Astrocyte of the spinal cord (primary cell): ENCODE measurements around the gene CACNA1A.
"Not testable (repeated sequence)": the region's sequence is repeated elsewhere in the genome, so short reads cannot be mapped to it uniquely, and the experiment has no call there.

Source experiments
- DNase-seq: peaks from one replicate; pipeline ENCODE4 v3.0.0; 2011; ENCODE audit warnings: low read depth, low spot score
- H3K4me3 ChIP-seq: 2 replicates; pipeline ENCODE4 v1.5.1; 2011; ENCODE audit warnings: low read depth, mild to moderate bottlenecking, low read length, moderate library complexity
- in situ Hi-C: cut with HindIII; loops from 2 replicates; pipeline ENCODE4 v1.10.0; 2017; ENCODE audit warnings: low sequenced_read_pairs
- TF ChIP-seq, protein P1 (sequence below): IDR thresholded peaks from 2 replicates; pipeline ENCODE4 v1.5.1; 2012; ENCODE audit warnings: low read depth, mild to moderate bottlenecking, low read length, inconsistent platforms

Gene CACNA1A

DNA sequence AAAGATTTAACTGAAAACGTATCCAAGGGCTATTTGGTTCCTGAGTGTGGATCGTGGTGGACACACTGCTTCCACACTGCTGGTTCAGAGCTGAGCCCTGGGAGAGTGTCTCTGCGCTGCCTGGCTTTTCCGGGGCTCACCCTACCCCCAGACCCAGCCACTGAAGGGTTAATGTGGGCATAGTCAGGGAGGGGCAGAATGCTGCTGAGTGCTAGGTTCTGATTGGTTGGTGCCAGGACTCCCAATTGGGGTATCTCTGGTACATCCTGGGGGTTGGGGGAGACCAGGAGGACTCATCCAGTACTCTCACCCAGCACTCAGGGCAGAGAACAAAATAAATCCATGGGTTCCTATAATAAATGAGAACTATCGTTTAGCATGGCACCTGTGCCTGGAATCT is 142.3 kb downstream of the CACNA1A start:
- TF ChIP-seq, protein P1, sequence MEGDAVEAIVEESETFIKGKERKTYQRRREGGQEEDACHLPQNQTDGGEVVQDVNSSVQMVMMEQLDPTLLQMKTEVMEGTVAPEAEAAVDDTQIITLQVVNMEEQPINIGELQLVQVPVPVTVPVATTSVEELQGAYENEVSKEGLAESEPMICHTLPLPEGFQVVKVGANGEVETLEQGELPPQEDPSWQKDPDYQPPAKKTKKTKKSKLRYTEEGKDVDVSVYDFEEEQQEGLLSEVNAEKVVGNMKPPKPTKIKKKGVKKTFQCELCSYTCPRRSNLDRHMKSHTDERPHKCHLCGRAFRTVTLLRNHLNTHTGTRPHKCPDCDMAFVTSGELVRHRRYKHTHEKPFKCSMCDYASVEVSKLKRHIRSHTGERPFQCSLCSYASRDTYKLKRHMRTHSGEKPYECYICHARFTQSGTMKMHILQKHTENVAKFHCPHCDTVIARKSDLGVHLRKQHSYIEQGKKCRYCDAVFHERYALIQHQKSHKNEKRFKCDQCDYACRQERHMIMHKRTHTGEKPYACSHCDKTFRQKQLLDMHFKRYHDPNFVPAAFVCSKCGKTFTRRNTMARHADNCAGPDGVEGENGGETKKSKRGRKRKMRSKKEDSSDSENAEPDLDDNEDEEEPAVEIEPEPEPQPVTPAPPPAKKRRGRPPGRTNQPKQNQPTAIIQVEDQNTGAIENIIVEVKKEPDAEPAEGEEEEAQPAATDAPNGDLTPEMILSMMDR, result no peak
- H3K4me3 ChIP-seq, result no peak overlapping the region
- in situ Hi-C loops, result no loop called here
- no peak for DNase-seq

DNA sequence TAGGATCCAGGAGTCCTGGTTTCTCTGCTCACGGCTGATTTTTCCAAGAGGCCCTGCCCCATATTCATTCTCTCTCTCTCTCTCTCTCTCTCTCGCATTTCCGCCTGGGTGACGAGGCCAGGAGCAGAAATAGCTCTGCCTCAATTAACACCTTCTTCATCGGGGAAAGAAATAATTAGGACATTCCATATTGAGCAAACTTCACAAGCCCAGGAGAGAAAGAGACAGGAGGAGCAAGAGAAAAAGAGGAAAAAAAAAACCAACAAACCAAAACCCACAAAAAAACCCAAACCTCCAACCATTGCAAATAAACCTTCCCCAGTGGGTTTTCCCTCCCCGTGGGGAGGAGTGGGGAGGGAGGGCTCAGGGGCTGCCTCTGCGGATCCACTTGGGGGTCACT is 143.0 kb downstream of the CACNA1A start:
- in situ Hi-C loops, result no loop called here
- no peak overlapping the region for H3K4me3 ChIP-seq
- TF ChIP-seq, protein P1, result no peak
- DNase-seq, result no peak

DNA sequence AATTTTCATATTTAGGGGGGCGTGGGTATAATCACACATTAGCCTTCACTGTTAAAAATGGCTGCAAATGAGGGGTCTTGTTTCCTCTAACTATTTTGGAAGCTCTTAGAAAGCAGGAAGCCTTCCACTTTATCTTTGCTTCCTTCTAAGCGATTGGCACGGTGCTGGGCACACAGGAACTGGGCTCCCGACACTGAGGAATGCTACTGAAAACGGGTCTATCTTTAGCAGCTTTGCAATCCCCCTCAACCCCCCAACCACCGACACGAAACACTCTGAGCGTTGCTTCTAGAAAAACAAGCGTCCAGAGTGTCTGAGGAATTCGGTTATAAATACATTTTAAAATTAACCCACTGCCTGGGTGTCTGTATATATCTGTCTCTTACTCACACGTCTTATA is 143.6 kb downstream of the CACNA1A start:
- in situ Hi-C loops, result no loop called here

DNA sequence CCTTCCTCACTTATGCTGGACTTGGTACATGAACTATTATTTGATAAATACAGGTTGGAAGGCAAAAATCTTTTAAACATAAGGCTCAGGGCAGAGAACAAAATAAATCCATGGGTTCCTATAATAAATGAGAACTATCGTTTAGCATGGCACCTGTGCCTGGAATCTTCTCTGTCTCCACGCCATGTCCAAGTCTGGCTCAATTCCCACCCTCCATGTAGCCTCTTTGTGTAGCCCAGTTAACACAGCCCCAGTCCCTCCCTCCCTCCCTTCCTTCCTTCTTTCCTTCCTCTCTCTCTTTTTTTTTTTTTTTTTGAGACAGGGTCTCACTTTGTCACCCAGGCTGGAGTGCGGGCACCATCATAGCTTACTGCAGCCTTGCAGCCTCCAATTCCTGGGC is 144.6 kb downstream of the CACNA1A start:
- DNase-seq, H3K4me3 ChIP-seq, in situ Hi-C loops: not testable (repeated sequence)

More for the DNA sequence above, 143.6 kb downstream of the CACNA1A start:
- no peak overlapping the region for H3K4me3 ChIP-seq
- no peak for DNase-seq
- TF ChIP-seq, protein P1, result no peak

DNA sequence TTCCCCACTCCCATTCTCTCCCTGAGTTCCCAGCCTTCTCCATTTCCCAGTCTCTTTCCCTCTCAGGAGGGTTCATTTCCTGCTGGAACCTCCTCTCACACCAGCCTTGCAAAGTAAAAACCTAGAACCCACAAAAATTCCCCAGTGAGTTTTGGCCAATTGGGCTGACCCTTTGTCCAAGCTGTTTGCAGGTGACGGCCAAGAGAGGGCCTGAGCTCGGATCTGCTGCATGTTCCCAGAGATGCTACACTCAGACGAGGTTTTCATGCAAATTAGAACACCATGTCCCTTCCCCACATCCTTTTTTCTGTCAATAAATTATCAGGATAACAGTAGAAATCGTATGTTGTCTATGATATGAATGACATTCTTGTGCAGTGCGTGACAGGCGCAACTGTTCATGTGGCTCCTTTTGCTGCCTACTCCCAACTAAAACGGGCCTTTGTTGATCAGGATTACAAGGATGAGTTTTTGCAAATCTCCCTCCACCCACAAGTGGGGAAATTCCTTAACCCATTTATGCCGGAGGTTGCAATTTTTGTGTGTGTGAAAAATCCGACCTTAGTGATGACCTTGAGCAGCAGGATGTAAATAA is 149.5 kb downstream of the CACNA1A start:
- no peak overlapping the region for H3K4me3 ChIP-seq
- in situ Hi-C loops, result no loop called here
- DNase-seq, result no peak
- TF ChIP-seq, protein P1, result no peak

DNA sequence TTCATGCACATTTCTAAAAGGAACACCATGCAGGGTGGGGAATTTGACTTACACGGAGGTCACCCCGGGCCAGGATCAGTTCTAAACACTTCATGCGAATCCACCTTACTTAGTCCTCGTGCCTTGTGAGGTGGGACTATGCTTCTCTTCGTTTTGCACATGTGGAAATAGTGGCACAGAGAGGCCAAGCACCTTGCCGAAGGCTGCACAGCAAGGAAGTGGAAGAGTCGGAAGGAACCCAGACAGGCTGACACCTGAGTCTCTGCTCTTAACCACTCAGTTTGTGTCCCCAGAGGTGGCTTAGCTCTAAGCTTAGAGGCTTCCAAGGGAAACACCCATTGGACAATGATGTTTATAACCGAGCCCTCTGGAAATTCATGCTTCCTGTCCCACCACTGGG is 150.1 kb downstream of the CACNA1A start:
- DNase-seq, result no peak
- H3K4me3 ChIP-seq, result no peak overlapping the region
- TF ChIP-seq, protein P1, result no peak
- in situ Hi-C loops, result no loop called here

DNA sequence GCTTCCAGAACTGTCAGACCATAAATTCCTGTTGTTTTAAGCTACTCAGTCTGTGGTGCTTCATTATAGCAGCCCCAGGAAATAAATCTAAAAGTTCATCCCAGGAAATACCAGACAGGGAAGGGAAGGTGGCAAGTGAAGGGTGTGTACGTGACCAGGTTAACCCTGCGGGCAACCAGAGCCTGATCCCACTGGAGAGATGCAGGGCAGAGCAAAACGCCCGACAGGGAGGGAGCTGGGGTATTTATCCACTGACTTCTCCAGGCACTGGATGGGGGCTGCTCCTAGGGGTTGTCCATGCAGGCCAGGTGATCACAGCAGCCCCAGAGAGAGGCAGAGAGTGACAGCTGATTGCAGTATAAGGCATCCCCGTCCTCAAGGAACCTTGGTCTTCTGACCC is 150.9 kb downstream of the CACNA1A start:
- no peak for DNase-seq
- TF ChIP-seq, protein P1, result no peak
- in situ Hi-C loops, result no loop called here
- H3K4me3 ChIP-seq, result no peak overlapping the region
